HUES6 (cell line): ENCODE data around the gene PDGFA.

Experiments used
- H3K27ac ChIP-seq: 2 replicates; pipeline ENCODE4 v1.7.0; 2013; ENCODE audit warnings: low read depth, mild to moderate bottlenecking, low read length, inconsistent platforms
- H3K27me3 ChIP-seq: 2 replicates; pipeline ENCODE4 v1.6.1; 2013; ENCODE audit warnings: low read length; ENCODE audit not compliant: control insufficient read depth, insufficient read depth
- H3K36me3 ChIP-seq: 2 replicates; pipeline ENCODE4 v1.6.1; 2013; ENCODE audit warnings: low read length; ENCODE audit not compliant: control insufficient read depth, insufficient read depth
- H3K4me1 ChIP-seq: 2 replicates; pipeline ENCODE4 v1.6.1; 2013; ENCODE audit warnings: low read length; ENCODE audit not compliant: control insufficient read depth, insufficient read depth
- H3K4me3 ChIP-seq: 2 replicates; pipeline ENCODE4 v1.5.1; 2013; ENCODE audit warnings: low read depth, low read length
- H3K9ac ChIP-seq: one replicate; pipeline ENCODE4 v1.6.1; 2013; ENCODE audit warnings: mild to moderate bottlenecking, low read length
- H3K9me3 ChIP-seq: 2 replicates; pipeline ENCODE4 v1.6.1; 2013; ENCODE audit warnings: low read depth, low read length; ENCODE audit not compliant: control insufficient read depth, insufficient read depth

PDGFA gene

DNA sequence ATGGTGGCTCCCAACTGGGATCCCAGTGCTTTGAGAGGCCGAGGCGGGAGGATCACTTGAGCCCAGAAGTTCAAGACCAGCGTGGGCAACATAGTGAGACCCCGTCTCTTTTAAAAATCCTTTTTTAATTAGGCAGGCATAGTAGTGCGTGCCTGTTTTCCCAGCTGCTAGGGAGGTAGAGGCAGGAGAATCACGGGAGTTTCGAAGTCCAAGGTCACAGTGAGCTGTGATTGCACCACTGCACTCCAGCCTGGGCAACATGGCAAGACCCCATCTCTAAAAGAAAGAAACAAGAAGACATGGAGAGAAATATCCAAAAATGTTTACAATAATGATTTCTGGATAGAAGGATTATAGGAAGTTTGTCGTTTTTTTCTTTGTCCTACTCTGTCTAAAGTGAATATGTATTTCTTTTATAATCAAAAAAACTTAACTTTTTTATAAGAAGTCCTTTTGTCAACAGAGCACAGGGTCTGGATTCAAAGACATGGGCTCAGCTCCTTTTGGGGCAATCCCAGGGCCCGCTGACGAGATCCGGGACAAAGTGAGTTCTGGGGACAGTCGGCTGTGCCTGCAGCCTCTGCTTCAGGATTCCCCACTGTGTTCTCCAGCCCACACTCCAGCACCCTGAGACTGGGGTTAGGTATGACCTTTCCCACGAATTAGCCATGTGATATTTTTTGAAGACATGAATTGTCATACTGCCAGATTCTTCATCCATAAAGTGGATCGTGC, 45.6 kb downstream of the PDGFA start:
- Histone ChIP-seq H3K4me3 (no peak overlapping the region), H3K27me3 (peaks cover under 1% of the 10 kb centered on the region; the same call in 1 of the 2 replicates), H3K36me3 (no peaks in the 10 kb centered on the region), H3K27ac (no peak overlapping the region), H3K9me3 (peaks cover 12% of the 10 kb centered on the region), H3K9ac (no peak overlapping the region), H3K4me1 (no peaks in the 10 kb centered on the region; the same call in 1 of the 2 replicates)

DNA sequence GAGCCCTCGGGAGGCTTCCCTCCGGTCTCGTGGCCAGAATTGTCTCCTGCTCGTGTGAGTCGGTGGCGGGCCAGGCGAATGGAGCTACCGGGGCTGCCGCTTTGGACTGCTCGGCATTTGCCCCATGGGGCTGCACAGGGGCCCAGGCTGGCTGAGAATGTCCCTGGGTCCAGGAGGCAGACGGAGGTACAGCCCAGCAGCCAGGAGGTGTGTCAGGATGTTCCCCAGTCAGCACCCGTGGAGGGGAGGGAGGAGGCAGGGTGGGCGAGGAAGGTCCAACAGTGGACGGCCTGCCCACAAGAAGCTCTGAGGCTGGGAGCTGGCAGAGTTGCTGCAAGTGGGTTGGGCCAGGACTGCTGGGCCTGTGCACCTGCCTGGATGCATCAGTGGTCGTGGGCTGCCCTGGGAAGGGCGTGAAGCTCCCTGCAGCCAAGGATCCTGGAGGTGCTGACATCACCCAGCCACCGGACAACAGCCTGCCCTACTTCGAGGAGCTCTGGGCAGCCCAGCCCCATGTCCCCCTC, 46.4 kb downstream of the PDGFA start:
- Histone ChIP-seq H3K9ac (no peak overlapping the region), H3K36me3 (no peaks in the 10 kb centered on the region), H3K9me3 (peaks cover 12% of the 10 kb centered on the region), H3K4me3 (no peak overlapping the region), H3K27ac (no peak overlapping the region), H3K4me1 (no peaks in the 10 kb centered on the region; the same call in 1 of the 2 replicates), H3K27me3 (no peaks in the 10 kb centered on the region)

DNA sequence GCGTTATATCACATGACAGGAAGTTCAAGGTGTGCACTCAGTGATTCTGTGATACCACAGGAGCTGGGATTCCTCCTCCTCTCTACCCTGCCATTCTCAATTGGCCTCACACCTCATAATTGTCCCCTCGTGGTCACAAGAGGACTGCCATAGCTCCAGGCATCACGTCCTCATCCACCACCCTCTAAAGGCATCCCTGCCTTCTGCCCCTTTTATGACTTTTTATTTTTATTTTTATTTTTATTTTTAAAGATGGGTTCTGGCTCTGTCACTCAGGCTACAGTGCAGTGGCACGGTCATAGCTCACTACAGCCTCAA, 47.0 kb downstream of the PDGFA start:
- no peak overlapping the region for H3K4me3 ChIP-seq

DNA sequence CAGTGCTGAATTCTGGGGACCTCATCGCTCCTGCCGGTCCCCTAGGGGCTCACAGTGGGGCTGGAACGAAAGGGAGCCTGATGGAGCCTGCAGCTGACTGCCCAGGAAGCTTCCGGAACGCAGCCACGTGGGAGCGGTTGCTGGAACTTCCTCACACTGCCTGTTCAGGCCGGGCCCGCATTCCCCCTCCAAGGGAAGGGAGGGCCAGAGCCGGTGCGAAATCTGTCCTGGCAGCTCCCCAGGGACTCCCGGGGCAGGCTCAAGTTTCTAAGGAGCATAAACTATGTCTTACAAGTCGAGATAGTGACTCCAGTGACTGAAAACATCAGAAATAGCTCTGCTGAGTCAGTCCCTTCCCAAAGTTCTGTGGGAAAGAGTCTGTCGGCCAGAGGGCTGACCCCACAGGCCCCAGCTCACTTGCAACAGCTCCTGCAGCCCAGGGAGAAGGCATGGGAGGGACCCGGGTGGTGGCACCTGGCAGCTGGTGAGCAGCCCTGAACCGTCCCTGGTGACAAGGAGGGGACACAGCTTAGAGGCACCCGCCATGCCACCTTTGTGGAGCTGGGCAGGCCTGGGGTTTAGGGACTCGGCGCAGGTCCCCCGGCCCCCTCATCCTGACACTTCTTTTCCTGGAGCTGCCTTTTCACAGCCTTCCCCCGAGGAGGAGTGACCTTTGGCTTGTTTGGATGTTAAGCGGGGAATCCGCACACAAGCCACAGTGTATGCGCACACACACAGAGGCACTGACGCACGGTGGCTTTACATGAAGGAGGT, 47.6 kb downstream of the PDGFA start:
- H3K4me1 ChIP-seq = no peaks in the 10 kb centered on the region; the same call in 1 of the 2 replicates
- H3K27me3 ChIP-seq = no peaks in the 10 kb centered on the region
- H3K9me3 ChIP-seq = peaks cover 16% of the 10 kb centered on the region
- H3K4me3 ChIP-seq = no peak overlapping the region
- H3K27ac ChIP-seq = no peak overlapping the region
- no peaks in the 10 kb centered on the region for H3K36me3 ChIP-seq
- no peak overlapping the region for H3K9ac ChIP-seq

More for the DNA sequence above, 47.0 kb downstream of the PDGFA start:
- Histone ChIP-seq H3K27me3 (no peaks in the 10 kb centered on the region), H3K4me1 (no peaks in the 10 kb centered on the region; the same call in 1 of the 2 replicates), H3K9me3 (peaks cover 15% of the 10 kb centered on the region), H3K9ac (no peak overlapping the region), H3K36me3 (no peaks in the 10 kb centered on the region), H3K27ac (no peak overlapping the region)

DNA sequence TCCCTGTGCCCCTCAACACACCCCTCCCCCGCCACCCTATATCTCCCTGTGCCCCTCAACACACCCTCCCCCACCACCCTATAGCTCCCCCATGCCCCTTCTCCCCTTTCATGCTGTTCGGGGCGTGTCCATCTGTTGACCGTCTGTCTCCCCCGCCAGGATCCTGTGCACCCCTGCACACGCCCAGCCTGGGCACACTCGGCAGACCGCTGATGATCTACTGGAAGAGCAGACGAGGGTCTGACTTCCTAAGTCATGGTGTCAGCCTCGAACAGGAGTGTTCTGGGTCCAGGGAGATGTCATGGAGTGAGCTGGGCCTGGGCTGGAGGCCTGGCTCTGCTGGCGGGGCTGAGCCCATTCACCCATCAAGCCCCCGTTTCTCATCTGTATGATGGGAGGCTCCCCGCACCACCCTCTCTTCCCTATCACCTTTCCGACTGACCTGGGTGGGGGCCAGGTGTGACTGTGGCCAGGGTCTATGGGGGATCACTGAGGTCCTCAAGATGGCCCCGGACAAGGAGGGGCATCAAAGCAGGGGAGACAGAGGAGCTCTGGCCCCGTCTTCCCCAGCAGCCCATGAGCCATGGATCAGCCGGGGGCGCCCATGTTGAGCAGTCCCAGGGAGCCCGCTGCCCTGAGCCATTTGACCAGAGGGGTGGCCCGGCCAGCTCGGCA, 48.3 kb downstream of the PDGFA start:
- Histone ChIP-seq H3K4me1 (no peaks in the 10 kb centered on the region; the same call in 1 of the 2 replicates), H3K4me3 (no peak overlapping the region), H3K27me3 (no peaks in the 10 kb centered on the region), H3K36me3 (no peaks in the 10 kb centered on the region), H3K9ac (no peak overlapping the region), H3K27ac (no peak overlapping the region), H3K9me3 (peaks cover 16% of the 10 kb centered on the region)

DNA sequence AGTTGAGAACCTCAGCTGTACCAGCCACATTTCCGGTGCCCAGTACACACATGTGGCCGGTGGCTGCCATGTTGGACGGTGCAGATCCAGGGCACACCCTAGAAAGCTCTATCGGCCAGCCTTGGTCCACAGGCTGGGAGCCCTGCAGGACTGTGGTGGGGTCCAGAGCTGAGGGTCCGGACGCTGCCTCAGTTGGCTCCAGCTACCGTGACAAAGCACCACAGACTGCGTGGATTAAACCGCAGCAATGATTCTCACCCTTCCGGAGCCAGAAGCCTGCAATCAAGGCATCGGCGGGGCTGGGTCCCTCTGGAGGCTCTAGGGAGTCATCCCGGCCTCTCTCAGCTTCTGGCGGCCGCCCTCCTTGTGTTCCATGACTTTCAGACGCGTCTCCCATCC, 50.1 kb downstream of the PDGFA start:
- Histone ChIP-seq H3K27ac (no peak overlapping the region), H3K36me3 (no peaks in the 10 kb centered on the region), H3K27me3 (no peaks in the 10 kb centered on the region), H3K4me3 (no peak overlapping the region), H3K9ac (no peak overlapping the region), H3K4me1 (no peaks in the 10 kb centered on the region; the same call in 1 of the 2 replicates), H3K9me3 (peaks cover 12% of the 10 kb centered on the region)

DNA sequence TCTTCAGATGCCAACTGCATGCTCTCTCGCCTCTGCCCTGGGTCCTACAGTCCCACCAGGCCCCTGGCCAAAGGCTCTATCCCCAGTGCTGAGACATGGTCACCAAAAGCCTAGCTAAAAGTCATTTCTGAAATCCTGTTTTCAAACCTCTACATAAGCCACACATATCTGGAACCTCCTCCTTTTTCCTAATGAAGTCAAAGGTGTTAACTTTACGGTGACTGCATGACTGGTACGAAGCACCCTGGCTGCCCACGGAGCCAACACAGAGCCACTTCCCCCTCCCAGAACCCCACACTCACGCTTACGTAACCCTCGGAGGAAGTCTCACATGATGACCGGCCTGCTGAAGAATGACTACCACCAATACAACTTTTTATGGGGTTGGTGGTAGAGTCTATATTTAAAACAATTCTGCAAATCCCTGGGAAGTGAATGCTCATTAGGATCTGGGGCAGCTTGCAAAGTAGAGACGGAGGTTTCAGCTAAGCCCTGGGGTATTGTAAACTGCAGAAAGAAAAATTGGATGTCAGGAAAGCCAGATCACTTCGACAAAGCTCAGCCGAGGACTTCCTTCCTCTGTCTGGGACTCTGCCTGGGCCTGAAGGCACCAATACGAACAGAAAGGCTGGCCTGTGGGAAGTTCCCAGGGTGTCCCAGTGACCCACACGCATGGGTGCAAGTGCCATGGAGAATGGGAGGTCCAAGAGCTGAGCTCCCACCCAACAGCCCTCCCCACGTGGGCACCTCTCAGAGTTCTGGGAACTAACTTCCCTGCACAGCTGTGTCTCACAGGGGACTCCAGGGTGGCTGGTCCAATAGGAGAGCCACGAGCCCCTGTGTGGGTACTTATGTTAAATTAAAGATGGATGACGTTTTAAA, 50.7 kb downstream of the PDGFA start:
- H3K4me1 ChIP-seq = peaks cover 5% of the 10 kb centered on the region; the same call in 1 of the 2 replicates
- H3K27ac ChIP-seq = no peak overlapping the region
- no peak overlapping the region for H3K9ac ChIP-seq
- H3K27me3 ChIP-seq = no peaks in the 10 kb centered on the region
- no peak overlapping the region for H3K4me3 ChIP-seq
- H3K36me3 ChIP-seq = no peaks in the 10 kb centered on the region
- H3K9me3 ChIP-seq = peaks cover 8% of the 10 kb centered on the region; the same call in 1 of the 2 replicates

DNA sequence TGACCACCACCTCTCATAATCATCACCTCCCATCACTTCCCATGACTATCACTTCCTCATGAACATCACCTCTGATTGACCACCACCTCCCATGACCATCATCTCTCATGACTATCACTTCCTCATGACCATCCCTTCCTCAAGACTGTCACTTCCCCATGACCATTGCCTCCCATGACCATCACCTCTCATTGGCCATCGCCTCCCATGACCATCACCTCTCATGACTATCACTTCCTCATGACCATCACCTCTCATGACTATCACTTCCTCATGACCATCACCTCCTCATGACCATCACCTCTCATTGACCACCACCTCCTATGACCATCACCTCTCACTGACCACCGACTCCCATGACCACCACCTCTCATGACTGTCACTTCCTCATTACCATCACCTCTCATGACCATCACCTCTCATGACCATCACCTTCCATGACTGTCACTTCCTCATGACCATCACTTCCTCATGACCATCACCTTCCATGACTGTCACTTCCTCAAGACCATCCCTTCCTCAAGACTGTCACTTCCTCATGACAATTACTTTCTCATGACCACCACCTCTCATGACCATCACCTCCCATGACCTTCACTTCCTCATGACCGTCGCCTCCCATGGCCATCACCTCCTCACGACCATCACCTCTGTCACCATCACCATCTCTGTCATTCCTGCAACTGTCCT, 51.6 kb downstream of the PDGFA start:
- Histone ChIP-seq H3K9me3 (peaks cover 8% of the 10 kb centered on the region; the same call in 1 of the 2 replicates), H3K4me1 (peaks cover 5% of the 10 kb centered on the region; the same call in 1 of the 2 replicates), H3K36me3 (no peaks in the 10 kb centered on the region), H3K9ac (no peak overlapping the region), H3K4me3 (no peak overlapping the region), H3K27me3 (no peaks in the 10 kb centered on the region), H3K27ac (no peak overlapping the region)

DNA sequence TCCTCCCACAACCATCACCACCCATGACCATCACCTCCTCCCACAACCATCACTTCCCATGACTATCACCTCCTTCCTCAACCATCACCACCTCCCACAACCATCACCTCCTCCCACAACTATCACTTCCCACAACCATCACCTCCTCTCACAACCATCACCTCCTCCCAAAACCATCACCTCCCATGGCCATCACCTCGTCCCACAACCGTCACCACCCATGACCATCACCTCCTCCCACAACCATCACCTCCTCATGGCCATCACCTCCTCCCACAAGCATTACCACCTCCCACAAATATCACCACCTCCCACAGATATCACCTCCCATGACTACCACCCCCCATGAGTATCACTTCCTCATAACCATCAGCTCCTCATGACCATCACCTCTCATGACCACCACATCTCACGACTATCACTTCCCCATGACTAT, 52.2 kb downstream of the PDGFA start:
- H3K36me3 ChIP-seq = no peaks in the 10 kb centered on the region
- H3K9me3 ChIP-seq = peaks cover 6% of the 10 kb centered on the region; the same call in 1 of the 2 replicates
- H3K9ac ChIP-seq = no peak overlapping the region
- H3K27me3 ChIP-seq = no peaks in the 10 kb centered on the region
- H3K27ac ChIP-seq = no peak overlapping the region
- H3K4me3 ChIP-seq = no peak overlapping the region
- peaks cover 5% of the 10 kb centered on the region; the same call in 1 of the 2 replicates for H3K4me1 ChIP-seq
